Upper lobe of right lung (tissue), 1 donor: ENCODE results near the gene COPS3. TPM values are rescaled to one million over a fixed set of nuclear protein-coding genes. Genes with fewer than 3 reads are reported as not detected.
A peak's percentile ranks its signal among the peaks of the same experiment; 100 is the strongest.

Experiments
- ATAC-seq: fragments of 200-7000 bp; cut with Tn5 transposase; one replicate; pipeline ENCODE4 v1.9.1; 2020; ENCODE audit warnings: mild to moderate bottlenecking, moderate library complexity
- DNase-seq: peaks from one replicate; pipeline ENCODE4 v3.0.0-alpha.2; 2020
- H3K27ac ChIP-seq: fragments of 200-600 bp; one replicate; pipeline ENCODE4 v1.8.0; 2022
- H3K27me3 ChIP-seq: fragments of 200-600 bp; one replicate; pipeline ENCODE4 v1.8.0; 2022; ENCODE audit warnings: mild to moderate bottlenecking
- H3K36me3 ChIP-seq: fragments of 200-600 bp; one replicate; pipeline ENCODE4 v1.8.0; 2022
- H3K4me1 ChIP-seq: fragments of 200-600 bp; one replicate; pipeline ENCODE4 v1.8.0; 2022
- H3K4me3 ChIP-seq: fragments of 200-600 bp; one replicate; pipeline ENCODE4 v1.8.0; 2022; ENCODE audit warnings: mild to moderate bottlenecking
- H3K9me3 ChIP-seq: fragments of 200-600 bp; one replicate; pipeline ENCODE4 v1.8.0; 2022
- CTCF ChIP-seq: fragments of 200-600 bp; IDR thresholded peaks from one replicate; pipeline ENCODE4 v1.8.0; 2022; ENCODE audit warnings: antibody characterized with exemption
- intact Hi-C: fragments of 100-400 bp; cut with DNase I; formaldehyde crosslinking; loops from one replicate; pipeline ENCODE4 v1.11.0; 2022
- total RNA-seq: library from RNA; stranded (reverse); fragmentation: NEBNext Ultra II Directional; extraction: Animal tissue kit (Norgen Biotek cat#: 25700); gene quantifications from one replicate; pipeline ENCODE4 v1.2.1, GENCODE V29; 2021
- donor health status: DM: no; HTN: yes; CAD: no; lungs with severe emphysema.

COPS3 gene
- total RNA-seq, 1 donor from 2014 or later: 47.1 TPM

- no peak for TF ChIP-seq CTCF
- Histone ChIP-seq H3K4me1 (peaks cover 33% of the 10 kb centered on the region), H3K9me3 (no peaks in the 10 kb centered on the region), H3K4me3 (no peak overlapping the region), H3K27ac (no peak overlapping the region), H3K36me3 (peaks cover 10% of the 10 kb centered on the region), H3K27me3 (no peaks in the 10 kb centered on the region)
- ATAC-seq (no peak), DNase-seq (no peak)
- intact Hi-C loops: no loop called here
Measured at GRCh38 chr17:17201907-17202306, 79.1 kb downstream of the COPS3 start.

GRCh38 chr17:17201271-17201670 is 79.8 kb downstream of the COPS3 start:
- Histone ChIP-seq H3K36me3 (peaks cover 10% of the 10 kb centered on the region), H3K27me3 (no peaks in the 10 kb centered on the region), H3K4me3 (no peak overlapping the region), H3K9me3 (no peaks in the 10 kb centered on the region), H3K27ac (peak overlapping the region; percentile 19), H3K4me1 (peaks cover 33% of the 10 kb centered on the region)
- no peak for TF ChIP-seq CTCF
- DNase-seq (no peak), ATAC-seq (no peak)
- intact Hi-C loops: no loop called here

- no peak overlapping the region for H3K4me3 ChIP-seq
- peaks cover 10% of the 10 kb centered on the region for H3K36me3 ChIP-seq
- DNase-seq (no peak), ATAC-seq (no peak)
- TF ChIP-seq CTCF: no peak
- no peaks in the 10 kb centered on the region for H3K9me3 ChIP-seq
- H3K4me1 ChIP-seq: peaks cover 31% of the 10 kb centered on the region
- no peaks in the 10 kb centered on the region for H3K27me3 ChIP-seq
- peak overlapping the region; percentile 36 for H3K27ac ChIP-seq
- intact Hi-C loops: no loop called here
Measured at GRCh38 chr17:17200831-17201230, 80.2 kb downstream of the COPS3 start.

GRCh38 chr17:17200311-17200710 is 80.7 kb downstream of the COPS3 start:
- DNase-seq: no peak
- intact Hi-C loops: no loop called here
- H3K4me1 ChIP-seq: peaks cover 26% of the 10 kb centered on the region

GRCh38 chr17:17198281-17198680 is 82.8 kb downstream of the COPS3 start:
- Histone ChIP-seq H3K9me3 (no peaks in the 10 kb centered on the region), H3K27me3 (no peaks in the 10 kb centered on the region), H3K27ac (no peak overlapping the region), H3K36me3 (peaks cover 10% of the 10 kb centered on the region), H3K4me3 (no peak overlapping the region), H3K4me1 (peaks cover 6% of the 10 kb centered on the region)
- DNase-seq (no peak), ATAC-seq (no peak)
- no peak for TF ChIP-seq CTCF
- intact Hi-C loops: no loop called here

More at GRCh38 chr17:17200311-17200710, 80.7 kb downstream of the COPS3 start:
- TF ChIP-seq CTCF: no peak
- ATAC-seq: no peak
- Histone ChIP-seq H3K4me3 (no peak overlapping the region), H3K36me3 (peaks cover 10% of the 10 kb centered on the region), H3K9me3 (no peaks in the 10 kb centered on the region), H3K27ac (peak overlapping the region; percentile 36), H3K27me3 (no peaks in the 10 kb centered on the region)

GRCh38 chr17:17196776-17197175 is 84.3 kb downstream of the COPS3 start:
- intact Hi-C loops: no loop called here
- H3K27ac ChIP-seq: no peak overlapping the region
- DNase-seq (no peak), ATAC-seq (no peak)
- no peaks in the 10 kb centered on the region for H3K27me3 ChIP-seq
- TF ChIP-seq CTCF: no peak
- no peaks in the 10 kb centered on the region for H3K9me3 ChIP-seq
- H3K4me1 ChIP-seq: peaks cover 6% of the 10 kb centered on the region
- H3K4me3 ChIP-seq: no peak overlapping the region
- H3K36me3 ChIP-seq: no peaks in the 10 kb centered on the region
